HG03135 (cell line): ENCODE results near the gene TMA7.

Source experiments
- ATAC-seq: cut with Tn5 transposase; IDR thresholded peaks from one replicate; pipeline ENCODE4 v1.9.1; 2021; ENCODE audit warnings: mild to moderate bottlenecking, moderate library complexity; ENCODE audit not compliant: unreplicated experiment

The TMA7 gene

DNA sequence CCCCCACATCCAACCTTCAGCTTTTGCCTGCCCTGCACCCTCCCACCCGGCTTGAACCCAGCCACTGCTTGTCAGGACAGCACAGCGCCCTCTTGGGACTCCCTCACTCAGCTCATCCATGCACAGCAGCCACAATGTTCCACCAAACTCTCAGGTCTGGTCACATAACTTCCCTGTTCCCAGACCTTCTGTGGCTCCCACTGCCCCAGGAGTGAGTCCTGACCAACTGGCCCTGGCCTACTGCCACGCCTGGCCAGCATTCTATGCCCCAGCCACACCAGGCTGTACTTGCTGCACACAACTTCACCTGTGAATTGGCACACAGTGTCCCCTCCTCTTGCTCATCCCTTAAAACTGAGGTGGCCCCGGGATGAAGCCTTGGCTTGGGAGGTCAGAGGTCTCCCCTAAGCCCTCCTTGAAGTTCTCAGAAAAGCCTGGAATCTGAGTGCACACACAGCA is 31.2 kb upstream of the TMA7 start:
- no peak for ATAC-seq

GRCh38 chr3:48409291-48410201 is 30.5 kb upstream of the TMA7 start:
- ATAC-seq, result no peak

DNA sequence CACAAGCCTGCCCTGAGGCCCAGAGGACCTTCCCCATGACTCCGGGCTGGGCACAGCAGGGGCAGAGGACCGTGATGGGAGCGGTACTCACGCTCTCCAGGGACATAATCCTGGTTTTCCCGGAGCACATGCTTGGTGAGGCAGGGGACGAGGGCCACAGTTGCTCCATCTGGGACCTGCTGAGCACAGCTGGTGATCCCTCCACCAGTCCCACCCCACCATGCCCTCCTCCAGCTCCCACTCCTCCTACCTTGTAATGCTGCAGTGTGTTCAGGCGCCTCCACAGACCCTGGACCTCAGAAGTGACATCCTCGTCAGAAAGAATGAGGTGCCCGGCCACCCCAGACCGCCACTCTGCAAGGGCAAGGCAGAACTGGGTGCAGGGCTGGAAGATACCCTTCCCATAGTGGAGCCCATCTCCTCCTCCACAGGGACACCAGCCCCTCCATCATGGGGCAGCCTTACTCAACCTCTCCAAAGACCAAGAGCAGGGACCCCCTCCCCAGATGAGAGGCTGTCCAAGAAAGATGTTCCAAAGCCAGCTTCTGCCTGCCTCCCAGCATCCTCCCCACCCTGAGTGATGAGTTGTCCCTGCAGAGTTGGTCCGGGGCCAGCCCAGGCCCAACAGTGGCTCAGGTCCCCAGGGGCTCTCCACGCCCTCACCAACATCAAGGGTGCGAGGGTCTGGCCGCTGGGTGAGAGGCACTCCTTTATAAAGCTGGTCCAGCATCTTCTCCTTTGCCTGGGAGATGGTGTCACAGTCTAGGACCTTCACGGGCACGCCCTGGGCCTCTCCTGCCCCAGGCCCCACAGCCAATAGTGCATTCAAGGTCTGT is 29.6 kb upstream of the TMA7 start:
- ATAC-seq, result no peak

GRCh38 chr3:48411041-48411588 is 28.9 kb upstream of the TMA7 start:
- no peak for ATAC-seq

- no peak for ATAC-seq
Measured at GRCh38 chr3:48411606-48412374, 28.3 kb upstream of the TMA7 start.

DNA sequence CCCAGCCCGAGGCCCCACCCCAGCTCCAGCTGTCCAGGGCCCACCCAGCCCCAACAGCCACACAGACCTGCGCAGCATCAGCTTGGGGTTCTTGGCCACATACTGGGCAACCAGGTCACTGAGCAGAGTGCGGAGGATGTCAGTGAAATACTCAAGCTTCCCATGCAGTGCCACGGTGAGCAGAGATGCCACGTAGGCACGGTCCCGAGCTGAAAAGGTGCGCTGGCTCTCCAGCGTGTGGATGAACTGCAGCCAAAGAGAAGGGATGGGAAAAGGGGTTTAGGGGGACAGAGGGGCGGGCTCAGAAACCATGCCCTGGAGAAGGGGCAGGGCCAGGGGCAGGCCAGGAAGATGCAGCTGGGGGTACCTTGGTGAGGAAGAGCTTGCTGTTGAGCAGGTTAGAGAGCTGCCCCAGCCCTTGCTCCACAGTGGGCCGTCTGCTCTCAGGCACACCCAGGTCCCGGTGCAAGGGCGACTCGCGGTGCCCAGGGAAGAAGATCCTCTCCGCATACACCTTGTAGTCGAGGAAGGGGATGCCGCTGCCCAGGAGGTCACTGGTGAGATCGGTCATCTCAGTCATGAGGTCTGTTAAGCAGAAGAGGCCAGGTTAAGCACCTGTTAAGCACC is 27.6 kb upstream of the TMA7 start:
- no peak for ATAC-seq

- no peak for ATAC-seq
Measured at GRCh38 chr3:48413086-48413485, 27.0 kb upstream of the TMA7 start.

DNA sequence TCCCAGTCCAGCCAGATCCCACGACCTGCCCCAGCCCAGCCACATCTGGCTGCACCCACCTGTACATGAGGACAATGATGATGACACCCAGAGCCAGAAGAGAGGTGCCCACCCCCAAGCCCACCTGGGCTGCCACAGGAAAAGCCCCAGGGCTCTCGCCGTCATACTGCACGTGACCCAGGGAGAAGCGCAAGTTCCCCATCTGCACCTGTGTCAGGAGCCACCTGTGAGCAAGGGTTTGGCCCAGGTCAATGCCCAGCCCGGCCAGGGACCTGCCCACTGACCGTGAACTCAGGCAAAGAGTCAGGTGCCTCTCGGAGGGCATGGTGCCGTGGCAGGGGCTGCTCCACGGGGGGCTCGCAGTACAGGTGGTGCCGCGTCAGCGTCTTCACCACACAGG is 26.4 kb upstream of the TMA7 start:
- ATAC-seq, result no peak

GRCh38 chr3:48414376-48415250 is 25.4 kb upstream of the TMA7 start:
- no peak for ATAC-seq

GRCh38 chr3:48415251-48415953 is 24.7 kb upstream of the TMA7 start:
- ATAC-seq, result no peak

- ATAC-seq, result no peak
Measured at GRCh38 chr3:48416091-48416505, 24.0 kb upstream of the TMA7 start.

DNA sequence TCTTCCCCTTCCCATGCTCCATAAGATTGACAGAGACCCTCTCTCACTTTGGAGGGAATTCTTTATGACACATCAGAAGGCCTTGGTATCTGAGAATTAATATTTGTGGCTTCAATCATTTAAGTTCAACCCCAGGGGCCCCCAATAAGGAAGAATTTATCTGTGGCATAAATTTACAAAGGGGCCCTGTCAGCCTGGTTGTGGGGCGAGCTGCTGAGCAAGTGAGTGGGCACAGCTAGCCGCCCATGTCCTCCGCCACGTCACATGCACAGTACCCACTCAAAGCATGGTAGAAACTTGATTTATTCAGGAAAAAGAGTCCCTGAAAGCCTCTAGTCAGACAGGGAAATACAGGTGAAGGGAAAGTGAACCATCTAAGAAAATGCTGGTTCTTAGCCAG is 23.5 kb upstream of the TMA7 start:
- no peak for ATAC-seq

GRCh38 chr3:48417529-48418108 is 22.4 kb upstream of the TMA7 start:
- ATAC-seq, result no peak

- ATAC-seq, result no peak
Measured at GRCh38 chr3:48418140-48418539, 21.9 kb upstream of the TMA7 start.

- no peak for ATAC-seq
Measured at GRCh38 chr3:48418651-48419050, 21.4 kb upstream of the TMA7 start.

DNA sequence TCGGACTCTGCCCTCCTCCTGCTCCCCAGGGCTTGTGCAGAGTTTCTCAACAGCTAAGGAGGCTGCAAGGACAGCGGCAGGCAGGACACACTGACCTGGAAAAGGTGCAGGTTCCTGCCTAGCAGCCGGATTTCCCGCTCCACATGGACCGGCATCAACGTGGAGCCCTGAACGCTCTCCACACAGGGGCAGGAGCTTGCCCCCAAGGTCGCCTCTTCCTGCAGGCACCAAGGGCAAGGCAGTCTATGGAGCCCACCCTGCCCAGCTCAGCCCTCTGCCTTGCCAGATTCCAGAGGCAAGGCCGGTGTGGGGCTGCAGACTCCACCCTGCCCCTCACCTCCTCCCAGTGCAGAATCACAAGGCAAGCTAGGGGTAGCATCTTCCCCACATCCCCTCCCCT is 20.9 kb upstream of the TMA7 start:
- no peak for ATAC-seq

- ATAC-seq, result no peak
Measured at GRCh38 chr3:48419597-48419996, 20.5 kb upstream of the TMA7 start.

- no peak for ATAC-seq
Measured at GRCh38 chr3:48420561-48420960, 19.5 kb upstream of the TMA7 start.
